Purkinje cell (primary cell): ENCODE results near the gene CDK2AP2. TPM values are rescaled to one million over a fixed set of nuclear protein-coding genes. Genes with fewer than 3 reads are reported as not detected.

ENCODE experiments used
- polyA plus RNA-seq: library from polyadenylated mRNA; unstranded; fragments of >200 nt; fragmentation: Nextera tagmentation; gene quantifications from 2 replicates; pipeline ENCODE4 v1.2.1, GENCODE V29; 2014

CDK2AP2 gene, protein sequence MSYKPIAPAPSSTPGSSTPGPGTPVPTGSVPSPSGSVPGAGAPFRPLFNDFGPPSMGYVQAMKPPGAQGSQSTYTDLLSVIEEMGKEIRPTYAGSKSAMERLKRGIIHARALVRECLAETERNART
- 30.5 and 34.5 TPM in 2 replicates for polyA plus RNA-seq

DNA sequence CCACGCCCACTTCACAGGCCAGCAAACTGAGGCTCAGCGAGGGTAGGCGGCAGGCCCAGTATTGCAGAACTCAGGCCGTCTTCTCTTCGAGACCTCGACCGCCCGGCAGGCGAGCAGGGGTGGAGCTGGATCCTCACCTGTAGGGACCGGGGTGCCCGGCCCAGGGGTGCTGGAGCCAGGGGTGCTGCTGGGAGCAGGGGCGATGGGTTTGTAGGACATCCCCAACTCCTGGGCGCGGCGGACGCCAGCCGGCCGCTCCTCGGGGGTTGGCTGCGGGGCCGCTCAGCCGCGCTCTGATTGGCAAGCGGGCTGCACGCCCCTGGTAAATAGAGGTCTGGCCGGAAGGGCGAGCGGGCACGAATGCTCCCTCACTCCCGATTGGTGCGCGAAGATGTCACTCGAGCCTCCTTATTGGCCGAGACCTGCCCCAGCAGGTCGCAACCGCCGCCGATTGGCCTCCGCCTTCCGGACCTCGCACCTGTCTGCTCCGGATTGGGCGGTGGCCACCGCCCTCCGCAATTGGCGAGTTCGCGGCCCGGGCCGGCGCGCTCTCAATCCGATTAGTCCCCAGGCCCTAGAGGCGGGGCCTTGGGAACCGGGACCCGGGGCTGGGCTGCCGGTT is at the start of gene CDK2AP2:
CDK2AP2 (minus strand) TSS at position 299 of the 622 bp plus-strand sequence; CDS start at position 219, 80 bp downstream.

GRCh38 chr11:67522844-67523555 is 15.0 kb upstream of the CDK2AP2 start, which contains the start of gene CABP2:
Gene CABP2 (minus strand): TSS chr11:67523446. CDS start chr11:67523326, 120 bp downstream.

DNA sequence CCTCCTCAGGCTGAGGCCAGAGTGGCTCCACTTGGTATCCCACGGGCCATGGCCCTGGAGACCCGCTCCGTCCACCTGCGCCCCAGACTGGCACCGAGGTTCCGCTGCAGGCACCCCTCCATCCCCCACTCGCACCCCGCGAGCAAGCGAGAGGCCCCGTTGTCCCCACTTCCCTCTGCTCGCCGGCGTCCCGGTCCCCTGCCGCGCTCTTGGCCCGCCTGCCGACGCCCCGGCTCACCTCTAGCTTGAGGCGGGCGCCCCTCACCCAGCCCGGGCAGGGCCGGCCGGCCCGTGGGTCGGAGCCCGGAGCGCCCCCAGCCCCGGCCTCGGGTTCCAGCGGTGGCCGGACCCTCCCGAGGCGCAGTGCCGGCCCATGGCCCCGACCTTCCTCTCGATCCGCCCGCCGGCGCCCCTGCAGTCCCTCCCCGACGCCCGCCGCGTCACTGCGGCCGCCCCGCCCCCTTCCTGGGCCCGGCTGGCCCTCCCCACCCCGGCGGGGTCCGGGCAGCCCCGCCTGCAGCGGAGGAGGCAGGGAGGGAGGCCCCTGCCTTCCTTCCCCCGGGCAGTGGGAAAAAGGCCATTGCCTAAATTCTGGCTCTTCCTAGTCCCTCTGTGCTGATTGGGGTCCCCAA is 2.9 kb downstream of the CDK2AP2 start, which contains the start of gene PITPNM1:
PITPNM1 (minus strand) TSS at position 414 of the 632 bp plus-strand sequence. CDS start 1,183 bp downstream, outside the sequence.

DNA sequence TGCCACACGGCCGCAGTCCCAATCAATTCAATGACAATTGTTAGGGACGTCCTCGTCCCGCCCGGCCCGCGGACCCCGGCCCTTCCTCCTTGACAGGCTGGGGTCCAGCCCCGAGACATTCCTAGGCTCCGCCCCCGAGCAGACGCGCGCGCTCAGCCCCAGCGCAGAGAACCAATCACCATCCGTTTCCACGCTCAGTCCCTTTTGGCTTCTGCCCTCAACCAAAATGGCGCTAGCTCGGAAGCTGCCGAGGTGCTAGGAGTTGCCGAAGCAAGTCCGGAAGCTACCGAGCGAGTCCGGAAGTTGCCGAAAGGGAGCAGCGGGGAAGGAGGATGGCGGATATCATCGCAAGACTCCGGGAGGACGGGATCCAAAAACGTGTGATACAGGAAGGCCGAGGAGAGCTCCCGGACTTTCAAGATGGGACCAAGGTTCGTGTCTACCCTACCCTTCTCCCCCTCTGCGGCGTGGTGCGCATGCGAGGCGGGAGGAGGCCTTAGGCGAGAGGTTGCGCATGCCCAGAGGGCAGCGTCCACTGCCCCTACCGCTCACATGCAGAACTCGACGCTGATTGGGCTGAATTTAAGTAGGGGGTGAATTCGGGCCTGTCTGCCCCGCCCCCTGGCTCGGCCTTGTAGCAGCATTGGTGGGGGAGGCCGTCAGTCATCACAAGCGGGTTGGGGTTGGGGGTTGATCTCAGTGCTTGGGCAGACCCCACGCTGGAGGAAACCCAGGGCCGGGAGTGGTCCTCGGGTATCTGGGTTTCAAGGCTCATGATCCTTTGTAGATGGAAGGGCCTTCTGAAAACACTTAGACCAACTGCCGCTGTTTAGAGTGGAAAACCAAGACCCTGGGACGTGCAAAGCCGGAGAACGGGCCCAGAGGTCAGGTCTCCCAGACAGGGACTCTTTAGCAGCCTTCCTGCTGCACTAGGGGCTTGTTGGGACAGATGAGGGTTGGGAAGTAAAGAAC is 24.8 kb downstream of the CDK2AP2 start, which contains the start of gene AIP:
AIP (plus strand) TSS at position 200 of the 972 bp plus-strand sequence; CDS start at position 333, 133 bp downstream.

GRCh38 chr11:67468759-67469507 is 39.0 kb downstream of the CDK2AP2 start, which contains the start of gene TMEM134:
Gene TMEM134 (minus strand): TSS chr11:67469251. CDS start chr11:67469192, 59 bp downstream.

Other genes with a start within 250 kb of the CDK2AP2 start
- gene GRK2, start 241.7 kb downstream of the CDK2AP2 start, polyA plus RNA-seq, result 1.1 and 1.2 TPM in 2 replicates
- 0.63 and 4.3 TPM in 2 replicates for gene ANKRD13D, start 218.9 kb downstream of the CDK2AP2 start, polyA plus RNA-seq
- gene SSH3, start 204.6 kb downstream of the CDK2AP2 start, polyA plus RNA-seq, result 3.2 TPM in 1 of 2 replicates, not detected in the other
- 4.0 TPM in 1 of 2 replicates, not detected in the other for gene POLD4, start 154.6 kb downstream of the CDK2AP2 start, polyA plus RNA-seq
- not detected in 2 replicates for gene CLCF1, start 134.6 kb downstream of the CDK2AP2 start, polyA plus RNA-seq
- 0.35 and 2.5 TPM in 2 replicates for gene RAD9A, start 116.2 kb downstream of the CDK2AP2 start, polyA plus RNA-seq
- 14.0 and 30.5 TPM in 2 replicates for gene PPP1CA, start 106.3 kb downstream of the CDK2AP2 start, polyA plus RNA-seq
- not detected in 2 replicates for gene TBC1D10C, start 104.1 kb downstream of the CDK2AP2 start, polyA plus RNA-seq
- gene CARNS1, start 92.5 kb downstream of the CDK2AP2 start, polyA plus RNA-seq, result 0.39 and 0.41 TPM in 2 replicates
- 0.66 TPM in 1 of 2 replicates, not detected in the other for gene RPS6KB2, start 79.7 kb downstream of the CDK2AP2 start, polyA plus RNA-seq
- 1.0 TPM in 1 of 2 replicates, not detected in the other for gene PTPRCAP, start 70.5 kb downstream of the CDK2AP2 start, polyA plus RNA-seq
- gene CORO1B, start 64.7 kb downstream of the CDK2AP2 start, polyA plus RNA-seq, result 1.5 and 4.7 TPM in 2 replicates
- gene GPR152, start 55.4 kb downstream of the CDK2AP2 start, polyA plus RNA-seq, result not detected in 2 replicates
- gene CABP4, start 52.8 kb downstream of the CDK2AP2 start, polyA plus RNA-seq, result 0.08 and 0.52 TPM in 2 replicates
- 37.1 and 46.2 TPM in 2 replicates for gene TMEM134, start 38.9 kb downstream of the CDK2AP2 start, polyA plus RNA-seq
- 33.2 and 34.2 TPM in 2 replicates for gene AIP, start 25.1 kb downstream of the CDK2AP2 start, polyA plus RNA-seq
- 0.10 and 0.95 TPM in 2 replicates for gene PITPNM1, start 2.8 kb downstream of the CDK2AP2 start, polyA plus RNA-seq
- gene CABP2, start 15.3 kb upstream of the CDK2AP2 start, polyA plus RNA-seq, result not detected in 2 replicates
- gene GSTP1, start 75.7 kb upstream of the CDK2AP2 start, polyA plus RNA-seq, result 101 and 134 TPM in 2 replicates
- gene NDUFV1, start 98.8 kb upstream of the CDK2AP2 start, polyA plus RNA-seq, result 104 and 130 TPM in 2 replicates
- gene NUDT8, start 121.8 kb upstream of the CDK2AP2 start, polyA plus RNA-seq, result 0.46 and 0.71 TPM in 2 replicates
- not detected in 2 replicates for gene TBX10, start 131.6 kb upstream of the CDK2AP2 start, polyA plus RNA-seq
- gene ACY3, start 142.6 kb upstream of the CDK2AP2 start, polyA plus RNA-seq, result not detected in 2 replicates
- not detected in 2 replicates for gene ALDH3B2, start 166.5 kb upstream of the CDK2AP2 start, polyA plus RNA-seq